GM10266 (cell line): Measurements from ENCODE around the gene TMEM130.

Experiments used
- DNase-seq: peaks from one replicate; pipeline ENCODE4 v3.0.0; 2012; ENCODE audit errors: extremely low spot score
- TF ChIP-seq, protein P1 (sequence below): IDR thresholded peaks from 2 replicates; pipeline ENCODE4 v1.5.1; 2012; ENCODE audit warnings: mild to moderate bottlenecking, low read depth; ENCODE audit not compliant: control insufficient read depth, insufficient read depth; ENCODE audit errors: missing control alignments

Gene TMEM130

DNA sequence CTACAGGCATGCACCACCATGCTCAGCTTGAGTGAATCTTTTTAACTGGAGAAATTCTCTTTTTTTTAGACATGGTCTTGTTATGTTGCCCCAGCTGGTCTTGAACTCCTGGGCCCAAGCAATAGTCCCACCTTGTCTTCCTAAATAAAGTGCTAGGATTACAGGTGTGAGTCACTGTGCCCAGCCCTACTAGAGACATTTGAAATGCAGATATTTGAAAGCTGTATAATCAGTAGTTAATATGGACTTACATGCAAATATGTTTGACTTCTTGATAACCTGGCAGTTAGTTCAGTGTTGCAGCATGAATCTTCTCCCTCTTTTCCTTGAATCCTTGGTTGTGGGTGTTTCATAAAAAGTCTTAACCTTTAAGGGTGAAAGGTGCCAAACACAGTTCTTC, 17.2 kb upstream of the TMEM130 start:
- no peak for DNase-seq
- TF ChIP-seq, protein P1, sequence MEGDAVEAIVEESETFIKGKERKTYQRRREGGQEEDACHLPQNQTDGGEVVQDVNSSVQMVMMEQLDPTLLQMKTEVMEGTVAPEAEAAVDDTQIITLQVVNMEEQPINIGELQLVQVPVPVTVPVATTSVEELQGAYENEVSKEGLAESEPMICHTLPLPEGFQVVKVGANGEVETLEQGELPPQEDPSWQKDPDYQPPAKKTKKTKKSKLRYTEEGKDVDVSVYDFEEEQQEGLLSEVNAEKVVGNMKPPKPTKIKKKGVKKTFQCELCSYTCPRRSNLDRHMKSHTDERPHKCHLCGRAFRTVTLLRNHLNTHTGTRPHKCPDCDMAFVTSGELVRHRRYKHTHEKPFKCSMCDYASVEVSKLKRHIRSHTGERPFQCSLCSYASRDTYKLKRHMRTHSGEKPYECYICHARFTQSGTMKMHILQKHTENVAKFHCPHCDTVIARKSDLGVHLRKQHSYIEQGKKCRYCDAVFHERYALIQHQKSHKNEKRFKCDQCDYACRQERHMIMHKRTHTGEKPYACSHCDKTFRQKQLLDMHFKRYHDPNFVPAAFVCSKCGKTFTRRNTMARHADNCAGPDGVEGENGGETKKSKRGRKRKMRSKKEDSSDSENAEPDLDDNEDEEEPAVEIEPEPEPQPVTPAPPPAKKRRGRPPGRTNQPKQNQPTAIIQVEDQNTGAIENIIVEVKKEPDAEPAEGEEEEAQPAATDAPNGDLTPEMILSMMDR: no peak

GRCh38 chr7:98884416-98884815, 14.6 kb upstream of the TMEM130 start:
- TF ChIP-seq, protein P1: no peak
- DNase-seq: no peak

DNA sequence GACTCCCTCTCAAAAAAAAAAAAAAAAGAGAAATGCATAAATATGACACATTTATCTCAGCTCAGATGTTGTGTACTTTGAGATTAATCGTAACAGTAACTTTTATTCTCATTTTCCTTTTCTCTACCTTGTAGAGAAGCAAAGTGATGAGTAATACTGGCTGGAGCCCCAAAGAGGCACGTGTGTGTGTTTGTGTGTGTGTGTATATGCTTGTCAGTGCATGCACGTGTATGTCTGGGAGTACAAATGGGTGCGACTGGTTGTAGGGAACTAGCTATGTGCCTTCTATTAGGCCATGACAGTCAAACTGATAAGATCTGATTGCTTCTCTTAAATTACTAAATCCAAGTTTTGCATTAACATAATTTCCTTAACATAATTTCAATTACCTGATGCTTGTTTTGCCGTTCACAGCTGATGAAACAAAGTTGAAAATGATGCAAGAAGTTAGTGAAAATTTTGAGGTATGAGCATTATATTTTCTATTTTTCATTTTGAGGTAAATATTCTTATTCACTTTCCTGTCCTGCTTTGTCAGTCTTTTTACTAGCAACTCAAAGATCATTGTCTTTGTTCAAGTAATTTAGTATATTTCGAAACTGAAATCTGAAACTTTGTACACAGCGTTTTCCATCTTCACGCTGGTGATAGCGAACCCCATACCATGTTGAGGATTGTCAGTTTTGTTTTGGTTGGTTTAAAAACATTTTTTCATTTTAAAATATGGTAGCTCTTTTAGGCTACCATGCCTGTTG, 11.9 kb upstream of the TMEM130 start:
- no peak for DNase-seq
- TF ChIP-seq, protein P1: no peak

DNA sequence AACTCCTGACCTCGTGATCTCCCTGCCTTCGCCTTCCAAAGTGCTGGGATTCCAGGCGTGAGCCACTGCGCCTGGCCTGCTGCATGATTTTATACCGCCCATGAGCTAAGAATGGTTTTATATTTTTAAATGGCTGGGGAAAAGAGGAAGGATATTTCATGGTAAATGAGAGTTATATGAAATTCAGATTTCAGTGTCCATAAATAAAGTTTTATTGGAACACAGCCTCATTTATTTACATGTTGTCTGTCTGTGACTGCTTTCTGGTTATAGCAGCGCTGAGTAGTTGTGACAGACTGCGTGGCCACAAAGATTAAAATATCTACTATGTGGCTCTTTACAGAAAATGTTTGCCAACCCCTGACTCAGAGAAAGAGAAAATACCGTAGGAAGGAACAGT, 10.7 kb upstream of the TMEM130 start:
- no peak for DNase-seq
- TF ChIP-seq, protein P1: no peak

GRCh38 chr7:98879979-98880315, 10.1 kb upstream of the TMEM130 start:
- TF ChIP-seq, protein P1: no peak
- DNase-seq: no peak

- TF ChIP-seq, protein P1: peak; percentile 52
- DNase-seq: peak; percentile 82
These were observed 9.6 kb upstream of the TMEM130 start for GRCh38 chr7:98879198-98879978.
